GM23338 (cell line): ENCODE results near the gene OTUD7B. TPM values are rescaled to one million over a fixed set of nuclear protein-coding genes. Genes with fewer than 3 reads are reported as not detected.

Experiments
- ATAC-seq: fragments of 200-7000 bp; cut with Tn5 transposase; 3 replicates; pipeline ENCODE4 v1.9.1; 2020
- DNase-seq: peaks from one replicate; pipeline ENCODE4 v3.0.0-alpha.2; 2015; ENCODE audit warnings: low spot score
- H2AFZ ChIP-seq: fragments of 200-600 bp; sonication (generic); 2 replicates; pipeline ENCODE4 v1.8.0; 2016; ENCODE audit warnings: antibody characterized with exemption, mild to moderate bottlenecking, moderate library complexity
- H3F3A ChIP-seq: fragments of 200-600 bp; sonication (generic); replicated peaks from 2 replicates; pipeline ENCODE4 v1.8.0; 2017; ENCODE audit warnings: antibody characterized with exemption, mixed run types, low read depth
- H3K27ac ChIP-seq: fragments of 200-600 bp; sonication (generic); 2 replicates; pipeline ENCODE4 v1.6.1; 2016; ENCODE audit warnings: low read depth
- H3K27me3 ChIP-seq: fragments of 200-600 bp; sonication (generic); 2 replicates; pipeline ENCODE4 v1.8.0; 2016; ENCODE audit warnings: mild to moderate bottlenecking, mixed run types, moderate library complexity; ENCODE audit not compliant: insufficient read depth
- H3K36me3 ChIP-seq: fragments of 200-600 bp; sonication (generic); 2 replicates; pipeline ENCODE4 v1.8.0; 2016; ENCODE audit warnings: mild to moderate bottlenecking; ENCODE audit not compliant: insufficient read depth
- H3K4me1 ChIP-seq: fragments of 200-600 bp; sonication (generic); 2 replicates; pipeline ENCODE4 v1.8.0; 2016; ENCODE audit warnings: mild to moderate bottlenecking, moderate library complexity; ENCODE audit not compliant: insufficient read depth
- H3K4me2 ChIP-seq: fragments of 200-600 bp; sonication (generic); 2 replicates; pipeline ENCODE4 v1.7.1; 2017; ENCODE audit warnings: mixed run types
- H3K4me3 ChIP-seq: fragments of 200-600 bp; sonication (generic); 2 replicates; pipeline ENCODE4 v1.6.1; 2016; ENCODE audit warnings: mixed run types
- H3K79me2 ChIP-seq: fragments of 200-600 bp; sonication (generic); replicated peaks from 2 replicates; pipeline ENCODE4 v1.8.0; 2017; ENCODE audit warnings: mild to moderate bottlenecking; ENCODE audit not compliant: insufficient read depth
- H3K9me2 ChIP-seq: fragments of 200-600 bp; sonication (generic); 2 replicates; pipeline ENCODE4 v1.8.0; 2017; ENCODE audit not compliant: insufficient read depth
- H4K20me1 ChIP-seq: fragments of 200-600 bp; sonication (generic); replicated peaks from 2 replicates; pipeline ENCODE4 v1.8.0; 2017; ENCODE audit warnings: mild to moderate bottlenecking; ENCODE audit not compliant: insufficient read depth
- H3K27ac Mint-ChIP-seq: 2 replicates; pipeline ENCODE4 v1.8.0; 2020; ENCODE audit warnings: inconsistent platforms, mild to moderate bottlenecking, moderate library complexity, mixed read lengths
- H3K27me3 Mint-ChIP-seq: 3 replicates; pipeline ENCODE4 v1.8.0; 2022; ENCODE audit warnings: low read depth, mild to moderate bottlenecking, moderate library complexity, mixed read lengths, inconsistent platforms; ENCODE audit not compliant: insufficient read depth, poor library complexity
- H3K36me3 Mint-ChIP-seq: 3 replicates; pipeline ENCODE4 v1.8.0; 2021; ENCODE audit warnings: low read depth, mild to moderate bottlenecking, inconsistent platforms, moderate library complexity, mixed read lengths
- H3K4me1 Mint-ChIP-seq: 3 replicates; pipeline ENCODE4 v1.8.0; 2020; ENCODE audit warnings: mild to moderate bottlenecking, inconsistent platforms, mixed read lengths
- H3K4me3 Mint-ChIP-seq: 3 replicates; pipeline ENCODE4 v1.8.0; 2021; ENCODE audit warnings: moderate library complexity, mild to moderate bottlenecking, inconsistent platforms, mixed read lengths
- H3K9me3 Mint-ChIP-seq: 3 replicates; pipeline ENCODE4 v1.8.0; 2020; ENCODE audit warnings: moderate library complexity, mild to moderate bottlenecking, inconsistent platforms, mixed read lengths
- CREB1 ChIP-seq: fragments of 250-450 bp; sonication (Bioruptor Pico); IDR thresholded peaks from 2 replicates; pipeline ENCODE4 v1.5.0; 2020; ENCODE audit warnings: low read depth, mild to moderate bottlenecking, moderate library complexity
- EZH2 ChIP-seq: fragments of 200-600 bp; sonication (generic); IDR thresholded peaks from one replicate; pipeline ENCODE4 v1.8.0; 2017; ENCODE audit warnings: antibody characterized with exemption, mild to moderate bottlenecking, low read depth; ENCODE audit not compliant: unreplicated experiment
- EZH2phosphoT487 ChIP-seq: fragments of 200-600 bp; sonication (generic); IDR thresholded peaks from one replicate; pipeline ENCODE4 v1.8.1; 2018; ENCODE audit warnings: antibody characterized with exemption; ENCODE audit not compliant: unreplicated experiment
- JUNB ChIP-seq: IDR thresholded peaks from one replicate; pipeline ENCODE4 v1.6.1; 2016; ENCODE audit warnings: antibody characterized with exemption; ENCODE audit not compliant: unreplicated experiment
- STAT1 ChIP-seq: IDR thresholded peaks from one replicate; pipeline ENCODE4 v1.6.1; 2016; ENCODE audit warnings: antibody characterized with exemption; ENCODE audit not compliant: unreplicated experiment
- ZNF114 ChIP-seq: fragments of 250-450 bp; sonication (Bioruptor Pico); IDR thresholded peaks from 2 replicates; pipeline ENCODE4 v1.5.0; 2020; ENCODE audit warnings: mild to moderate bottlenecking, moderate library complexity
- ZNF462 ChIP-seq: fragments of 250-450 bp; sonication (Bioruptor Pico); IDR thresholded peaks from 2 replicates; pipeline ENCODE4 v1.5.0; 2020; ENCODE audit warnings: mild to moderate bottlenecking, moderate library complexity
- polyA plus RNA-seq: library from polyadenylated mRNA; unstranded; fragments of >200 nt; fragmentation: Nextera tagmentation; extraction: Ambion mirVana; gene quantifications from 2 replicates; pipeline ENCODE4 v1.2.1, GENCODE V29; 2016
- total RNA-seq: library from RNA; depleted of rRNA; stranded (reverse); fragments of >200 nt; shearing (Covaris generic); gene quantifications from 2 replicates; pipeline ENCODE4 v1.2.3, GENCODE V29; 2014

OTUD7B gene
- total and polyA plus RNA-seq, 2 experiments from 2014 or later = 3.7 to 9.9 TPM

- Histone ChIP-seq H3K4me1 (no peaks in the 10 kb centered on the region), H3K36me3 (peaks cover 7% of the 10 kb centered on the region), H3K9me2 (no peaks in the 10 kb centered on the region), H3K4me2 (no peak overlapping the region), H4K20me1 (peaks cover 20% of the 10 kb centered on the region), H3K27ac (no peak overlapping the region), H3K4me3 (no peak overlapping the region), H3K27me3 (no peaks in the 10 kb centered on the region), H3F3A (no peaks in the 10 kb centered on the region), H2AFZ (no peak overlapping the region), H3K79me2 (peaks cover 71% of the 10 kb centered on the region)
- no peak for DNase-seq
- no peak for TF ChIP-seq CREB1
- TF ChIP-seq JUNB = no peak
- TF ChIP-seq ZNF462 = no peak
- TF ChIP-seq EZH2 = no peak
- TF ChIP-seq ZNF114 (CRISPR knock-in tag) = no peak
- no peak for TF ChIP-seq STAT1
- no peak for TF ChIP-seq EZH2phosphoT487
- Mint-ChIP-seq H3K27me3 (no peaks in the 10 kb centered on the region), H3K9me3 (no peaks in the 10 kb centered on the region), H3K4me3 (no peak overlapping the region), H3K36me3 (peaks cover 15% of the 10 kb centered on the region), H3K27ac (no peak overlapping the region), H3K4me1 (peaks cover 2% of the 10 kb centered on the region; the same call in 1 of the 3 replicates)
- ATAC-seq = no peak
Observed at GRCh38 chr1:149979972-149980540, 30.5 kb downstream of the OTUD7B start.
